Measurements from ENCODE around the gene USP37.

USP37 gene

DNA sequence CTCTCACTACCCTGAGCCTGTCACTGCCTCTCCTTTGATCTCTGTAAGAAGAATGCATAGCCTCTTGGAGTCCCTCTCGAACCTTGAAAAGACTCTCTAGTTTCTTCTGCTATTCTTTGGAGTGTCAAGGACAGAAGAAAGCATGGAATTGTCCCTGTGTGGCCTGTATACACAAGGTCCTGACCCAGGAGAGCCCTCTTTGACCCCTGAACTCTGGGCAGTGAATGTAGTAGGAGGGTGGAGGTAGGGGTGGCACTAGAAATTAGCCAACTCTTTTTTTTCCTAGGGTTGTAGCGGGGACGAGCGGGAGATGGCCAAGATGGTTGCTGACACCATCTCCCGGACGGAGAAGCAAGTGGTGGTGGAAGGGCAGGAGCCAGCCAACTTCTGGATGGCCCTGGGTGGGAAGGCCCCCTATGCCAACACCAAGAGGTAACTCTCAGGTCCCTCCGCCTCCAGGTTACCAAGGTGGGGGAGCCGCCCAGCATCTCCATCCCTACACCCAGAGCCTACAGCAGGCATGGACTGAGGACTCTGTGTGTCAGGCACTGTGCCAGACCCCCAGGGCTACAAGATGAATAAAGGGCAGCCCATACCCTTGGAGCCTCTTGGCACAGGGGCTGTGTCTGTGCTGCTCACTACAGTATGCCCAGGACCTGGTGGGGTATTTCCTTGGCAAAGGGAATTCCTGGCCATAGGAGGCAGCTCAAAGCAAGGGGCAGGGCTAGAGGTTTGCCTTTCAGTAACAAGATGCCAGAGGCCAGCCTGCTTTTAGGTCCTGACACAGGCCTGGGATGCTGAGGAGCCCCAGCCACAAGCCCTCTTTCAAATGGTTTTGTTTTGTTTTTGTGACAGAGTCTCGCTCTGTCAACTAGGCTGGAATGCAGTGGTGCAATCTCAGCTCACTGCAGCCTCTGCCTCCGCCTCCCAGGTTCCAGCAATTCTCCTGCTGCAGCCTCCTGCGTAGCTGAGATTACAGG, 132.9 kb downstream of the USP37 start:
- Histone ChIP-seq H3K9ac (no peak overlapping the region), H3K4me2 (no peak overlapping the region), H3K4me1 (peaks cover 11% of the 10 kb centered on the region), H3K27me3 (no peaks in the 10 kb centered on the region), H3K4me3 (no peak overlapping the region), H3K9me3 (no peaks in the 10 kb centered on the region), H3K27ac (no peak overlapping the region), H3K36me3 (no peaks in the 10 kb centered on the region), H4K20me1 (no peaks in the 10 kb centered on the region)
- no peak for TF ChIP-seq Cebpa-rat (IDR thresholded peaks at IDR 0.05)

DNA sequence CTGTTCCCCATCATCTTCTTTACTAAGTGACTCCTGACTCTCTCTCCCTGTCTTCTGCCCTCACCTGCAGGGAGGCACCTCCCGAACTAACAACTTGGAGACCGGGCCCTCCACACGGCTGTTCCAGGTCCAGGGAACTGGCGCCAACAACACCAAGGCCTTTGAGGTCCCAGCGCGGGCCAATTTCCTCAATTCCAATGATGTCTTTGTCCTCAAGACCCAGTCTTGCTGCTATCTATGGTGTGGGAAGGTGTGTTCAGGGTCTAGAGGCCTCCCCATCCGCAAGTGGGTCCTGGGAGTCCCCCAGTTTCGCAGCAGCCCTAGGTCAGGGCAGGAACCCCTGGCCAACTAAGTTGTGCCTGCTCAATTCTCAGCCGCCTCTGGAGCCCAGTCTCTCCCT, 133.7 kb downstream of the USP37 start:
- TF ChIP-seq Cebpa-rat (IDR thresholded peaks at IDR 0.05), result no peak
- Histone ChIP-seq H3K27me3 (no peaks in the 10 kb centered on the region), H3K4me1 (peaks cover 11% of the 10 kb centered on the region)

DNA sequence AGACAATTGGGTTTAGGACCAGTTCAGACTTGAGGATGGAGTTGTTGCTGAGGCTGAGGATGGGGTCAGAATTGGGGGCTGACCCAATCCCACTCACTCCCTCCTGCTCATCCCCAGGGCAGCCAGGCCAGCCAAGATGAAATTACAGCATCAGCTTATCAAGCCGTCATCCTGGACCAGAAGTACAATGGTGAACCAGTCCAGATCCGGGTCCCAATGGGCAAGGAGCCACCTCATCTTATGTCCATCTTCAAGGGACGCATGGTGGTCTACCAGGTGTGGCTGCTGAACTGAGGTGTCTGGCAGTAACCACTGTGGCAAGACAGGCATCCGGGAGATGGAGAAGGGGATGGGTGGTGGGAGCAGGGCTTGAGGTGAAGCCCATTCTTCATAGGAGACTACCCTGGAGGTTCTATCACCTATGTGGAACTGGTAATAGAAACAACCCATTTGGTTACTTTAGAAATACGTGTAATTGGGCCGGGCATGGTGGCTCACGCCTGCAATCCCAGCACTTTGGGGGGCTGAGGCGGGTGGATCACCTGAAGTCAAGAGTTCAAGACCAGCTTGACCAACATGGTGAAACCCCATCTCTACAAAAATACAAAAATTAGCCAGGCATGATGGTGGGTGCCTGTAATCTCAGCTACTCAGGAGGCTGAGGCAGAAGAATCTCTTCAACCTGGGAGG, 135.3 kb downstream of the USP37 start:
- H3K9me3 ChIP-seq, result no peaks in the 10 kb centered on the region
- H4K20me1 ChIP-seq, result no peaks in the 10 kb centered on the region
- H3K4me2 ChIP-seq, result no peak overlapping the region
- TF ChIP-seq Cebpa-rat (IDR thresholded peaks at IDR 0.05), result no peak
- no peak overlapping the region for H3K27ac ChIP-seq
- no peaks in the 10 kb centered on the region for H3K27me3 ChIP-seq
- H3K4me3 ChIP-seq, result no peak overlapping the region
- no peaks in the 10 kb centered on the region for H3K36me3 ChIP-seq
- H3K4me1 ChIP-seq, result no peaks in the 10 kb centered on the region
- H3K9ac ChIP-seq, result no peak overlapping the region

More for the DNA sequence above, 133.7 kb downstream of the USP37 start:
- H3K4me3 ChIP-seq, result no peak overlapping the region
- H3K4me2 ChIP-seq, result no peak overlapping the region
- H4K20me1 ChIP-seq, result no peaks in the 10 kb centered on the region
- H3K9me3 ChIP-seq, result no peaks in the 10 kb centered on the region
- H3K27ac ChIP-seq, result no peak overlapping the region
- no peaks in the 10 kb centered on the region for H3K36me3 ChIP-seq
- no peak overlapping the region for H3K9ac ChIP-seq

DNA sequence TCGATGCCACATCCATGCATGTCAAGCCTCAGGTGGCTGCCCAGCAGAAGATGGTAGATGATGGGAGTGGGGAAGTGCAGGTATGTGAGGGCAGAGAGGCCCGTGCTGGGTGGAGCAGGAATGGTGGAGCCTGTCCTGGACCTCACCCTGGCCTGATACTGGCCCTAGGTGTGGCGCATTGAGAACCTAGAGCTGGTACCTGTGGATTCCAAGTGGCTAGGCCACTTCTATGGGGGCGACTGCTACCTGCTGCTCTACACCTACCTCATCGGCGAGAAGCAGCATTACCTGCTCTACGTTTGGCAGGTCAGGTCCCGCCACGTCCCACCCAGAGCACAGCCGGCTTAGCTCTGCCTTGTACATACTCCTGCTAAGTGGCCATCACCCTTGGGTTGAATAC, 136.3 kb downstream of the USP37 start:
- Histone ChIP-seq H3K27ac (no peak overlapping the region), H3K4me1 (no peaks in the 10 kb centered on the region), H3K27me3 (no peaks in the 10 kb centered on the region), H3K9me3 (no peaks in the 10 kb centered on the region), H3K9ac (no peak overlapping the region), H3K4me3 (no peak overlapping the region), H3K36me3 (no peaks in the 10 kb centered on the region), H3K4me2 (no peak overlapping the region), H4K20me1 (no peaks in the 10 kb centered on the region)
- TF ChIP-seq Cebpa-rat (IDR thresholded peaks at IDR 0.05), result no peak

DNA sequence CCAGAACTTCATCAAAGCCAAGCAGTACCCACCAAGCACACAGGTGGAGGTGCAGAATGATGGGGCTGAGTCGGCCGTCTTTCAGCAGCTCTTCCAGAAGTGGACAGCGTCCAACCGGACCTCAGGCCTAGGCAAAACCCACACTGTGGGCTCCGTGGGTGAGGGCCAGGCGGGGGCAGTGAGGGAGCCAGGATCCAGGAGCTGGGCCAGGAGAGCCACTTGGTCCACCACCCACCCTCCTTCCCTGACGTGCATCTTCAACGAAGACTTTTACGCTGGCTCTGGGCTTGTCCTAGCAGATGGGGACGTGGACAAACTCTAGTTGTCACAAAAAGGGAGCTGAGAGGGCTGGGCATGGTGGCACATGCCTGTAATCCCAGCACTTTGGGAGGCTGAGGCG, 137.4 kb downstream of the USP37 start:
- Histone ChIP-seq H3K27ac (no peak overlapping the region), H3K4me3 (no peak overlapping the region), H3K4me2 (no peak overlapping the region), H3K4me1 (no peaks in the 10 kb centered on the region), H3K27me3 (no peaks in the 10 kb centered on the region), H3K9me3 (no peaks in the 10 kb centered on the region), H3K36me3 (no peaks in the 10 kb centered on the region), H4K20me1 (no peaks in the 10 kb centered on the region), H3K9ac (no peak overlapping the region)
- no peak for TF ChIP-seq Cebpa-rat (IDR thresholded peaks at IDR 0.05)

DNA sequence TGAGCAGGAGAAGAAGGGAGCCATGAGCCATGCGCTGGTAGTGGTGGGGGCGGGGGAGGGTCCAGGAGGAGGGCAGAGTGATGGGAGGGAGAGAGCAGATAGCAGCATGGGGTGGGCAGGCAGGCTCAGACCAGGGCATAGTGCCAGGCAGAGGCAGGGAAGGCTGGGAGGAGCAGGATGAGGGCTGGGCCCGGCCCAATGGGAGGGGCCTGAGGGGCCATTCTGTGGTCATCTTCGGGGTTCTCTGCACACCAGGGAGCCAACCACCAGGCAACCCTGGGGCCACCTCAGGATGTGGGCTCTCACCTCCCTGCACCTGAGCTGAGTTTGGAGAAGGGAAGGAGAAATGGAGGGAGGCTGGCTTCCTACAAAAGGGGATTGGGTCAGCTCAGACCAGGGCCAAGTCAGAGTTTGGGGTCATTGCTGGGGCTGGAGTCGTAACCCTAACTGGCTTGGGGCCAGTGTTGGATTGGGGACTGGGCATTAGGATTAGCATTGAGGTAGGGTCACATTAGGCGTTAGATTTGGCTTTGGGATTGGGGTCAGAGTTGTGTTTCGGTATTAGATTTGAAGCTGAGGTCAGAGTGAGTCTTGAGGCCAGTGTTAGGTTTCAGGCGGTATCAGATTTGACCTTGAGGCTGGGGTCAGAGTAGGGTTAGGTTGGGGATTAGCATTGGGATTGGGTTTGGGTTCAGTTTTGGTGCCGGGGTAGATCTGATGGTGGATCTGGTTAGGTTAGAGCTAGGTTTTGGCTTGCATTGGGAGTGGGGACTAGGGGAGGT, 138.0 kb downstream of the USP37 start:
- H3K9me3 ChIP-seq, result no peaks in the 10 kb centered on the region
- no peaks in the 10 kb centered on the region for H4K20me1 ChIP-seq
- H3K4me2 ChIP-seq, result no peak overlapping the region
- no peaks in the 10 kb centered on the region for H3K4me1 ChIP-seq
- no peak overlapping the region for H3K9ac ChIP-seq
- no peaks in the 10 kb centered on the region for H3K27me3 ChIP-seq
- no peak overlapping the region for H3K27ac ChIP-seq
- no peak for TF ChIP-seq Cebpa-rat (IDR thresholded peaks at IDR 0.05)
- no peaks in the 10 kb centered on the region for H3K36me3 ChIP-seq
- H3K4me3 ChIP-seq, result no peak overlapping the region

DNA sequence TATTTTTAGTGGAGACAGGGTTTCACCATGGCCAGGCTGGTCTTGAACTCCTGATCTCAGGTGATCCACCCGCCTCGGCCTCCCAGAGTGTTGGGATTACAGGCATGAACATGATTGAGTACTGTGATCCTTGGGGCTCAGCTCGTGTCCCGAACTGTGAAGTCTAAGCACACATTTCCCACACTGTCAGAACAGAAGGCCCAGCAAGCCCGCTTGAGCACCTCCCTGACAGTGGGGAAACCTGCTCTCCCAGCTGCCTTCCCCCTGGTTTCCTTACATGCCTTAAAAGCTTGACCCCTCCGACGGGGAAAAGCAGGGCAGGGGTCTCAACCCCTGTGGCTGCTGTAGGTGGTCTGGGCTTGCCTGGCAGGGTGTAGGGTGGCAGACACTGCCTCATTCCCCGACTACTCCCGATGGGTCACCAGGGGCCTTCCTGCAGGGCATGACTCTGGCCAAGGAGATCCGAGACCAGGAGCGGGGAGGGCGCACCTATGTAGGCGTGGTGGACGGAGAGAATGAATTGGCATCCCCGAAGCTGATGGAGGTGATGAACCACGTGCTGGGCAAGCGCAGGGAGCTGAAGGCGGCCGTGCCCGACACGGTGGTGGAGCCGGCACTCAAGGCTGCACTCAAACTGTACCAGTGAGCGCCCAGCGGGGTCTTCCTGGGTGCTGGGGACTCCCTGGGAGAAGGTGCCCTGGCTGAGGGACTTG, 139.1 kb downstream of the USP37 start:
- Histone ChIP-seq H3K4me2 (no peak overlapping the region), H3K27me3 (no peaks in the 10 kb centered on the region), H3K27ac (no peak overlapping the region), H3K4me1 (no peaks in the 10 kb centered on the region), H3K9ac (no peak overlapping the region), H3K4me3 (no peak overlapping the region), H4K20me1 (no peaks in the 10 kb centered on the region), H3K9me3 (no peaks in the 10 kb centered on the region), H3K36me3 (no peaks in the 10 kb centered on the region)
- TF ChIP-seq Cebpa-rat (IDR thresholded peaks at IDR 0.05), result no peak

DNA sequence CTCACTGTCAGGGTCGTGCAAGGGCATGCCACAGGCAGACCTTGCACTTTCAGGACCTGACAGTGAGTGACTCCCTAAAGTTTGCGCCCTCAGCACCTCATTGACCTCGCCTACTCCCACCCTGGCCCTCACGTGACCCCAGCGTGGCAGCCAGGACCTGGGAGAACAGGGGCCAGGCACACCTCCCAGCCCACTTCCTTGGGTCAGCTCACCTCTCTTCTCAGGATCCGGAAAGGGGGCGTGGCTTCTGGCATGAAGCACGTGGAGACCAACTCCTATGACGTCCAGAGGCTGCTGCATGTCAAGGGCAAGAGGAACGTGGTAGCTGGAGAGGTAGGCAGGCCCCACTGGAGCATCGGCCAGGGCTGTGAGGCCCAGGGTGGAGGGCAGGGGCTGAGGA, 140.4 kb downstream of the USP37 start:
- H3K27ac ChIP-seq, result no peak overlapping the region
- H3K36me3 ChIP-seq, result no peaks in the 10 kb centered on the region
- H3K9me3 ChIP-seq, result no peaks in the 10 kb centered on the region
- H3K4me1 ChIP-seq, result no peaks in the 10 kb centered on the region
- no peak overlapping the region for H3K4me3 ChIP-seq
- no peak overlapping the region for H3K4me2 ChIP-seq
- no peak for TF ChIP-seq Cebpa-rat (IDR thresholded peaks at IDR 0.05)
- H3K27me3 ChIP-seq, result no peaks in the 10 kb centered on the region
- no peaks in the 10 kb centered on the region for H4K20me1 ChIP-seq
- H3K9ac ChIP-seq, result no peak overlapping the region

DNA sequence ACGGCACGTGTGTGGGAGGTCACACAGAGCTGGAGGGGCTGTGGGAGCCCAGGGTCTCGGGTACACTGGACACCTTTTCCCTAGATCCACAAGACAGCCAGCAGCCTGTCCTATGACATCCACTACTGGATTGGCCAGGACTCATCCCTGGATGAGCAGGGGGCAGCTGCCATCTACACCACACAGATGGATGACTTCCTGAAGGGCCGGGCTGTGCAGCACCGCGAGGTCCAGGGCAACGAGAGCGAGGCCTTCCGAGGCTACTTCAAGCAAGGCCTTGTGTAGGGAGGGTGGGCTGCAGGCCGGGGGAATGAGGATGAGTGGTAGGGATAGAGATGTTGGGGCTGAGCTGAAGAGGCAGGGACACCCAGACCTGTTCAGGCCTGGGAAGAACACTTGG, 142.6 kb downstream of the USP37 start:
- Histone ChIP-seq H3K36me3 (no peaks in the 10 kb centered on the region), H4K20me1 (no peaks in the 10 kb centered on the region), H3K27ac (no peak overlapping the region), H3K4me3 (no peak overlapping the region), H3K27me3 (no peaks in the 10 kb centered on the region), H3K9ac (no peak overlapping the region), H3K4me1 (no peaks in the 10 kb centered on the region), H3K9me3 (no peaks in the 10 kb centered on the region), H3K4me2 (no peak overlapping the region)
- no peak for TF ChIP-seq Cebpa-rat (IDR thresholded peaks at IDR 0.05)

All from BLaER1 (cell line).